GM21825 (cell line): Measurements from ENCODE around the gene CDC14B.
A peak's percentile ranks its signal among the peaks of the same experiment; 100 is the strongest.

Experiments
- ATAC-seq: cut with Tn5 transposase; IDR thresholded peaks from one replicate; pipeline ENCODE4 v1.9.1; 2021; ENCODE audit warnings: mild to moderate bottlenecking, moderate library complexity; ENCODE audit not compliant: unreplicated experiment

CDC14B gene

GRCh38 chr9:96487029-96487396 is 132.6 kb downstream of the CDC14B start:
- no peak for ATAC-seq

DNA sequence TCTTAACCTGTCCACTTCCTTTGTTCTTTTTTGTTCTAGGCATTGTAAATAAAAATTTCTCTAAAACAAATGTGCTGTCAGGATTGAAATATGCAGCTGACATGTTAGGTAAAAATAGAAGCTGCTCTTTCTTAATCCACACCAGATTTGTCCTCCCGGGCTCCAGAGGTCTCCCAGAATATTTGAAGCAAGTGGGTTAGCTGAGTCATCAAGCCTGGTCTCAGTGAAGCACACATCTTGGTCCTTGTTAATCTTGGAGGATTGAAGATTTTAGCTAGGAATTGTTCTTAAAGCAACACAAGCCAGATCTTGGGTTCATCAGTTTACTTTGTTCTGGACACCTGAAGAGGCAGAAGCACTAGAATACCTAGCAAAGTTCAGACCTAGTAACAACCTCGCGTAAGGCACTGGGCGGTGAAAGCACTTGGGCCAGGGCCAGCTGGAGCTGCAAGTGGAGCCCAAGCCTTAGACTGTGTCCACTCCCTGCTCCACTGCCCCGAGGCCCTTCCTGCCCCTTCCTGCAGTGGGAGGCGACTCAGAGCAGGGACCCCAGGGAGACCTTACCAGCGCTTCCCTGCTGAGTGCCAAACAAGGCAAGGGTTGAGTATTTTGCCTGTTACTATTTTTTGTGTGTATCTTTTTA is 133.1 kb downstream of the CDC14B start:
- ATAC-seq = no peak

- ATAC-seq = no peak
Observed at GRCh38 chr9:96485280-96485679, 134.4 kb downstream of the CDC14B start.

- ATAC-seq = peak; percentile 93
Observed at GRCh38 chr9:96484521-96484931, 135.1 kb downstream of the CDC14B start.

DNA sequence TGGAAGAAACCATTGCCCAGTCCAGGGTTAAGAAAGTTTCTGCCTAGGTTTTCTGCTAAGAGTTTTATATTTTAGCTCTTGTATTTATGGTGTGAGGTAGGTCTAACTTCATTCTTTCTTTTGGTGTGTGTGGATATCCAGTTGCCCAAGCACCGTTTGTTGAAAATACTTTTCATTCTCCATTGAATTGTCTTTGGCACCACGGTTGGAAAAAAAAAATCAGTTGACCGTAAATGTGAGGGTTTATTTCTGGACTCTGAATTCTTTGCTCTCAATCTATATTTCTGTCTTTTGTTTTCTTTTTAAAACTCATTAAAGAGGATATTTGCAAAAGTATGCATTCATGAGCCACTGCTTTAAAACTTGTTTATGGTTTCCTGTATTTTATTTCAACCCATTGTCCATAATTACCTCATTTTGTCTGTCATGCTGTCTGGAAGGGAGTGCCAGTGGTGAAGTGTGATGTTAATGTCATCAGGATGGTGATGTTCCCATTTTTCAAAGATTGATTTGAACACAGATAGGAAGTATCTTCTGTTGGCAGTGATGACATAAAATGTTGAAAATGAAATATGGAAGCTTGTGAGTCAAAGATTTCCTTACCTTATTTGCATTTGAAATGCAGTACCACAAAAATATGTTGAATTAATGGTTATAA is 135.8 kb downstream of the CDC14B start:
- no peak for ATAC-seq

DNA sequence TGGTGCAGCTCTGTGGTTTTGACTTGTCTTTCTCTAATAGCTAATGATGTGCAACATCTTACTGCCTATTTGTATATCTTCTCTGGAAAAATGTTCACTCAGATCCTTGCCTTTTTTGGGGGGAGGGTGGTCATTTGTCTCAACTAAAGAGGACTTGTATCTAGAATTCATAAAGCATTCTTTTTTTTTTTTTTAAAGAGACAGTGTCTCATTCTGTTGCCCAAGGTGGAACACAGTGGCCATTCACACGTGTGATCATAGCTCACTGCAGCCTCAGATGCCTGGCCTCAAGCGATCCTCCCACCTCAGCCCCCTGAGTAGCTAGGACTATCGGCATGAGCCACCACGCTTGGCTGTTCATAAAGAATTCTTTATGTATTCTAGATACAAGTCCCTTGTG is 136.4 kb downstream of the CDC14B start:
- ATAC-seq = no peak

DNA sequence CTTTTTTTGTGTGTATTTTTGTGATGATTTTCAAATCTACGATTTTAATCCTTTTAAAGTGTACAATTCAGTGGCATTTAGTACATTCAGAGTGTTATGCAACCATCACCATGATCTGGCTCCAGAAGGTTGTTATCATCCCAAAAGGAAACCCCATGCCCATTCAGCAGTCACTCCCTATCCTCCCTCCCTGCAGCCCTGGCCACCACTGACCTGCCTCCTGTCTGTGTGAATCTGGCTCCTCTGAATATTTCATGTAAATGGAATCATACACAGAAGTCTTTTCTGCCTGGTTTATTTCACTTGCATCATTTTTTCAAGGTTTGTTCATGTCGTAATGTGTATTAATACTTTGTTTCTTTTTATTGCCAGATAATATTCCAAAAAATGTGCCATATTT is 137.2 kb downstream of the CDC14B start:
- ATAC-seq = no peak

DNA sequence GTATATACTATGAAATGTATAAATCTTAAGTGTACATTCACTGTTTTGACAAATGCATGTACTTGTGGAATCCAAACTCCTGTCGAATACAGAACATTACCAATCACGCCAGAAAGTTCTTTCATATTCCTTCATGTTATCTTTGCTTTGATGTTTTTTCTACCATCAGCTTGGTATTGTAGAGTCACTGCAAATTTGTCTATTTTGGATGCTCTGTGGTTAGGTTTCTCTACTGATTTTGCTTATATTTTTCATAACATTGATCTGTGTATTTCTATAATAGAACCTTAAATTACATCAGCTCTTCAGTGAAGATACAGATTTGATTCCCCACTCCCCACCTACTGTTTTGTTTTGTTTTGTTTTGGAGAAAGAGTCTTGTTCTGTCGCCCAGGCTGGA is 138.9 kb downstream of the CDC14B start:
- ATAC-seq = no peak

GRCh38 chr9:96478829-96479371 is 140.7 kb downstream of the CDC14B start:
- ATAC-seq = peak; percentile 58

GRCh38 chr9:96476591-96476990 is 143.1 kb downstream of the CDC14B start:
- ATAC-seq = no peak

DNA sequence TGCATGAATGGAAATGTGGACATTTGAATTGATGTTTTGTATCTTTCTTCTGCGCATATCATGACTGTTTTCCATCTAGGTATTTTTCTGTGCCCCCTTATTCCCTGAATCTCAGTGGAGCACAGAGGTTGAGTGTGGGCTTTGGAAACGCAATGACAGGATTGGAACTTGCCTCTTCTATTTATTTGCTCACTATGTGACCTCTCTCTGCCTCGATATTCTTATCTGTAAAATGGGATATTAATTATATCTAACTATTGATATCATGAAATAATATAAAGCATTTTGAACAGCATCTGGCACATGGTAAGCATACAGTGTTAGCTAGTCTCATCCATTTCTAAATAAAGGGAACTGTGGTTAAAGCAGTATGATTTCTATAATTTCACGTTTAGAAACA is 143.6 kb downstream of the CDC14B start:
- ATAC-seq = no peak

DNA sequence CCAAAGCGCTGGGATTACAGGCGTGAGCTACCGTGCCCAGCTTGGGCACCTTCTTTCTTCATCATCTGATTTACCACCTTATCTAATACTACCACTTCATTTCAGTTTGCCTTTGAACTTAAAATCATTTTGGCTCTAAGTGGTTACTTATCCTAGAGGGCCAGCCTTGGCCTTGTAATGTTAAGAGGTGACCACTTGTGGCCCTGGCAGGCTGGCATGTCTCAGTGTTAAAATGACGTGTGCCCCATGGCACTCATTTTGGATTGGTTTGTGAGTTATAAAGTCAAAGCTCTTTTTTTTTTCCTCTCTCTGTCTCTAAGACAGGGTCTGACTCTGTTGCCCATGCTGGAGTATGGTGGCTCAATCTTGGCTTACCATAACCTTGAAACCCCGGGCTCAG is 151.9 kb downstream of the CDC14B start:
- no peak for ATAC-seq

GRCh38 chr9:96464426-96464825 is 155.2 kb downstream of the CDC14B start:
- no peak for ATAC-seq

GRCh38 chr9:96462541-96462940 is 157.1 kb downstream of the CDC14B start:
- no peak for ATAC-seq

DNA sequence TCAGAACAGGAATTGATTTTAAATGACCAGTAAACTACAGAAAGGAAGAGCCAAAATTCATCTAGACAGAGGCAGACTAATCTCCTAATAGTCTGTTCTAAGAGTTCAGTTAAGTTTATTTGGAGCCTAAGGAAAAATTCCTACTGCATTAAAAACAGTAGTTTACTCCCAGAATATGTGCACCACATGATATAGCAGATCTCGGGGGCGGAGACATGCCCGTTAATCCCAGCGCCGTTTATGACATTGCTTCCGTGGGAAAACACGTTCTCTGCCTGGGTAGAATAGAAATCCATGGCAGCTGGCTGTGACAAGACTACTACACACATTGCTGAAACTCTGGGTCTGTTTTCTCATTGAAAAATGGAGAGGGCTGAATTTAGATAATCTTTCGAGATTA is 158.3 kb downstream of the CDC14B start:
- ATAC-seq = no peak

DNA sequence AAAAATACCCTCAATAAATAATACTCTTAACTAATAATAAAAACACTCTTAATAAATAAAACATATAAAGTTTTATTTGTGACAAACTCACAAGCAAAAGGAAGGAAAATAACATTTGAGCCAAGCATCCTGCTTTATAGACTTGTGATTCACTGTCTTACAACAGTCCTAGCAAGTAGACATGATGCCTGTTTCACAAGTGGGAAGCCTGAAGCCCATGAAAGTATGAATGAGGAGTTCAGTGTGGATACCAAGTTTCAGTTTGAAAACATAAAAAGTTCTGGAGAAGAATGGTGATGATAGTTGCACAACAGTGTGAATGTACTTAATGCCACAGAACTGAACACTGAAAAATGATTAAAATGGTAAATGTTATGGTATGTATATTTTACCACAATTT is 158.8 kb downstream of the CDC14B start:
- ATAC-seq = no peak

- ATAC-seq = no peak
Observed at GRCh38 chr9:96460470-96460869, 159.2 kb downstream of the CDC14B start.

GRCh38 chr9:96459268-96460007 is 160.2 kb downstream of the CDC14B start:
- no peak for ATAC-seq

DNA sequence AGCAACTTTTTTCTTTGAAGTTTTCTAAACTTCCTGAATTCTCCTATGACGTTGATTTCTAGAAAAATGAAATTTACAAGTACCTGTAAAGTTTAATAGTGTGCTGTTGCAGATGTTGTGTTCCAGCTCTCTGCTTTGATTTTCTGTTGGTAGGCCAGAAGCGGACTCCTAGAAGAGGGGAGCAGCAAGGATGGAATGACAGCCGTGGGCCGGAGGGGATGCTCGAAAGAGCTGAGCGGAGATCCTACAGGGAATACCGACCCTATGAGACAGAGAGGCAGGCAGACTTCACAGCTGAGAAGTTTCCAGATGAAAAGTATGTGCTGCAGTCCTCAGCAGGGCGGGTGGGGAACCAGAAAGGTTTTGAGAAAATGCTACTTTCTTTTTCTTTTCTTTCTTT is 161.4 kb downstream of the CDC14B start:
- no peak for ATAC-seq

GRCh38 chr9:96457266-96457665 is 162.4 kb downstream of the CDC14B start:
- no peak for ATAC-seq

DNA sequence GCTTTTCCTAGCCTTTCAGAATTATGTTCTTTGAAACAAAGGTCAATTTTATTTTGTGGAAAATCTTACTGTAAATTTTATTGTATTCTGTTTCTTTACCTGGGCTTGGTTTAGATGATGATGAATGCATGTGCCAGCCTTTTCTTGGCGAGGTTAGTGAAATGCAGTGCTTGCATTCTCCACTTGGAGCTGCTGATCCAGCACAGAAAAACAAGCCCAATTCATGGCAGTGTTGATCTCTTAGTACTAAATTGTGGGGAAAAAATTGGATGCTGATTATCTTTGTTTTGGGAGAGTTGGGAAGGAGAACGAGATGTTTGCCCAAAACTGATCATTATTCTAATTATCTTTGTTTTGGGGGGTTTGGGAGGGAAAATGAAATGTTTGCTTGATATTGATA is 166.0 kb downstream of the CDC14B start:
- ATAC-seq = no peak
